ENCODE measurements around the gene ONECUT2. TPM values are rescaled to one million over a fixed set of nuclear protein-coding genes. Genes with fewer than 3 reads are reported as not detected.

Gene ONECUT2
- total RNA-seq, 1 donor from 2014 or later: 0.06 TPM

GRCh38 chr18:57433934-57434535 is 1.1 kb upstream of the ONECUT2 start:
- H3F3A ChIP-seq (ENCODE audit: low read depth): peaks cover 63% of the 10 kb centered on the region
- no peak overlapping the region for H3K27ac ChIP-seq
- Mint-ChIP-seq H3K27ac (no peak overlapping the region), H3K27me3 (ENCODE audit: insufficient read depth, low read depth) (peaks cover 79% of the 10 kb centered on the region), H3K4me1 (peaks cover 53% of the 10 kb centered on the region), H3K9me3 (no peaks in the 10 kb centered on the region), H3K36me3 (no peaks in the 10 kb centered on the region), H3K4me3 (peak overlapping the region; percentile 86)
- H3K9me3 ChIP-seq (ENCODE audit: low read depth): no peaks in the 10 kb centered on the region
- peaks cover 51% of the 10 kb centered on the region for H3K4me1 ChIP-seq
- no peaks in the 10 kb centered on the region for H3K36me3 ChIP-seq
- no peak overlapping the region for H3K9ac ChIP-seq
- peak overlapping the region; percentile 46 for H3K4me3 ChIP-seq
- H3K27me3 ChIP-seq: peaks cover 100% of the 10 kb centered on the region
- peaks cover 80% of the 10 kb centered on the region for H4K20me1 ChIP-seq (ENCODE audit: low read depth)
- H3K4me2 ChIP-seq: peak overlapping the region; percentile 75
- no peak overlapping the region for H2AFZ ChIP-seq (replicated peaks)
- TF ChIP-seq EZH2phosphoT487 (IDR thresholded peaks at IDR 0.05): no peak
- TF ChIP-seq EZH2 (IDR thresholded peaks at IDR 0.05): peak; percentile 95
- no peak for TF ChIP-seq CTCF (IDR thresholded peaks at IDR 0.05)
- peak; percentile 56 for DNase-seq (ENCODE audit: low spot score)
- no peaks in the 10 kb centered on the region for H3K79me2 ChIP-seq (ENCODE audit: low read depth)

GRCh38 chr18:57435846-57436190 is 644 bp downstream of the ONECUT2 start:
- no peak for DNase-seq (ENCODE audit: low spot score)
- H3K9me3 ChIP-seq (ENCODE audit: low read depth): no peaks in the 10 kb centered on the region
- H3K4me3 ChIP-seq: no peak overlapping the region
- Mint-ChIP-seq H3K36me3 (no peaks in the 10 kb centered on the region), H3K4me1 (peaks cover 47% of the 10 kb centered on the region), H3K9me3 (no peaks in the 10 kb centered on the region), H3K27ac (no peak overlapping the region), H3K4me3 (peak overlapping the region; percentile 90), H3K27me3 (ENCODE audit: insufficient read depth, low read depth) (peaks cover 80% of the 10 kb centered on the region)
- H3F3A ChIP-seq (ENCODE audit: low read depth): peaks cover 63% of the 10 kb centered on the region
- no peak overlapping the region for H3K27ac ChIP-seq
- no peak for TF ChIP-seq EZH2phosphoT487 (IDR thresholded peaks at IDR 0.05)
- no peak for TF ChIP-seq EZH2 (IDR thresholded peaks at IDR 0.05)
- TF ChIP-seq CTCF (IDR thresholded peaks at IDR 0.05): no peak
- H3K27me3 ChIP-seq: peaks cover 100% of the 10 kb centered on the region
- no peaks in the 10 kb centered on the region for H3K36me3 ChIP-seq
- no peaks in the 10 kb centered on the region for H3K79me2 ChIP-seq (ENCODE audit: low read depth)
- H3K9ac ChIP-seq: no peak overlapping the region
- peaks cover 51% of the 10 kb centered on the region for H3K4me1 ChIP-seq
- H2AFZ ChIP-seq (replicated peaks): no peak overlapping the region
- H3K4me2 ChIP-seq: peak overlapping the region; percentile 32
- peaks cover 86% of the 10 kb centered on the region for H4K20me1 ChIP-seq (ENCODE audit: low read depth)

- Histone ChIP-seq H3K79me2 (ENCODE audit: low read depth) (no peaks in the 10 kb centered on the region), H3K36me3 (no peaks in the 10 kb centered on the region), H3F3A (ENCODE audit: low read depth) (peaks cover 57% of the 10 kb centered on the region), H3K9me3 (ENCODE audit: low read depth) (no peaks in the 10 kb centered on the region), H3K4me2 (peak overlapping the region; percentile 32), H2AFZ (replicated peaks) (no peak overlapping the region), H3K9ac (no peak overlapping the region), H4K20me1 (ENCODE audit: low read depth) (peaks cover 86% of the 10 kb centered on the region), H3K4me3 (no peak overlapping the region), H3K4me1 (peaks cover 47% of the 10 kb centered on the region), H3K27me3 (peaks cover 100% of the 10 kb centered on the region), H3K27ac (no peak overlapping the region)
- H3K27me3 Mint-ChIP-seq (ENCODE audit: insufficient read depth, low read depth): peaks cover 82% of the 10 kb centered on the region
- peaks cover 47% of the 10 kb centered on the region for H3K4me1 Mint-ChIP-seq
- H3K27ac Mint-ChIP-seq: no peak overlapping the region
- peak overlapping the region; percentile 90 for H3K4me3 Mint-ChIP-seq
- TF ChIP-seq EZH2 (IDR thresholded peaks at IDR 0.05) (peak; percentile 98), CTCF (IDR thresholded peaks at IDR 0.05) (no peak), EZH2phosphoT487 (IDR thresholded peaks at IDR 0.05) (peak; percentile 98)
- no peaks in the 10 kb centered on the region for H3K9me3 Mint-ChIP-seq
- DNase-seq (ENCODE audit: low spot score): peak; percentile 34
- H3K36me3 Mint-ChIP-seq: no peaks in the 10 kb centered on the region
These were observed 1.2 kb downstream of the ONECUT2 start for GRCh38 chr18:57436191-57436964.

Data from neural progenitor cell (in vitro differentiated cells).